A549 (cell line): ENCODE measurements around the gene ZC3H18. TPM values are rescaled to one million over a fixed set of nuclear protein-coding genes. Genes with fewer than 3 reads are reported as not detected.

Source experiments
- ATAC-seq, 2 experiments: fragments of 200-7000 bp in 1 of 2; fragments of >200 bp in 1 of 2; cut with Nextera tagmentation in 1 of 2; cut with Tn5 transposase in 1 of 2; 3 replicates each; pipeline versions ENCODE4 v1.8.0 to v1.9.1; 2018 to 2020; ENCODE audit warnings: mild to moderate bottlenecking in 1 of 2, moderate library complexity in 1 of 2
- CTCF ChIA-PET: fragments of 300-600 bp; sonication (Branson Sonifier 250); formaldehyde crosslinking; extraction: SDS; loops from one replicate; lab custom pipeline; 2021; ENCODE audit warnings: antibody characterized with exemption, inconsistent platforms; lab: Yijun Ruan, JAX
- POLR2A ChIA-PET: fragments of 350-600 bp; formaldehyde crosslinking; extraction: SDS; loops from one replicate; lab custom pipeline; 2021; ENCODE audit warnings: antibody characterized with exemption, inconsistent platforms; lab: Yijun Ruan, JAX
- DNase-seq, 2 experiments: peaks; one replicate each; pipeline versions ENCODE4 v3.0.0 to v3.0.0-alpha.2; 2011 to 2016; ENCODE audit warnings: low read depth in 1 of 2, low spot score in 1 of 2
- FAIRE-seq: peaks from 2 replicates; lab custom pipeline; 2011; peaks lifted over from hg19 to GRCh38; lab: Jason Lieb, UNC
- H3K27ac ChIP-seq, 2 experiments: fragments of >200 bp; sonication (Bioruptor Twin); formaldehyde crosslinking; 3 replicates each; pipeline ENCODE4 v1.5.1; 2016 to 2017
- H3K4me1 ChIP-seq: fragments of >200 bp; sonication (Bioruptor Twin); formaldehyde crosslinking; 3 replicates; pipeline ENCODE4 v1.6.1; 2016
- H3K4me2 ChIP-seq: fragments of >200 bp; sonication (Bioruptor Twin); formaldehyde crosslinking; 3 replicates; pipeline ENCODE4 v1.6.1; 2016
- H3K4me3 ChIP-seq: fragments of >200 bp; sonication (Bioruptor Twin); formaldehyde crosslinking; 3 replicates; pipeline ENCODE4 v1.5.1; 2016
- H3K9me3 ChIP-seq: fragments of >200 bp; sonication (Bioruptor Twin); formaldehyde crosslinking; 3 replicates; pipeline ENCODE4 v1.6.1; 2016
- ATOH8 ChIP-seq: fragments of 250-450 bp; sonication (Bioruptor Pico); IDR thresholded peaks from 2 replicates; pipeline ENCODE4 v1.5.0; 2020; ENCODE audit warnings: low read depth, mild to moderate bottlenecking, moderate library complexity
- BHLHE40 ChIP-seq: IDR thresholded peaks from 2 replicates; pipeline ENCODE4 v1.6.1; 2012; ENCODE audit warnings: low read depth, low read length, inconsistent platforms
- CBX2 ChIP-seq: fragments of 200-600 bp; sonication (generic); IDR thresholded peaks from 2 replicates; pipeline ENCODE4 v1.6.1; 2016; ENCODE audit warnings: low read depth, mild to moderate bottlenecking, borderline replicate concordance
- CHD4 ChIP-seq: fragments of 200-600 bp; sonication (generic); IDR thresholded peaks from 2 replicates; pipeline ENCODE4 v1.6.1; 2016; ENCODE audit warnings: antibody characterized with exemption, mild to moderate bottlenecking, borderline replicate concordance
- EHF ChIP-seq: fragments of 250-450 bp; sonication (Bioruptor Pico); IDR thresholded peaks from 2 replicates; pipeline ENCODE4 v1.5.0; 2020; ENCODE audit warnings: mild to moderate bottlenecking
- EP300 ChIP-seq, 2 experiments: fragments of >200 bp; sonication (Bioruptor Twin); formaldehyde crosslinking; IDR thresholded peaks; 2 replicates in 1 of 2; 3 replicates in 1 of 2; pipeline ENCODE4 v1.6.1; 2016 to 2017
- FOSL2 ChIP-seq, 2 experiments: fragments of 450-650 bp in 1 of 2; fragments of >200 bp in 1 of 2; sonication (Bioruptor Twin) in 1 of 2; formaldehyde crosslinking; IDR thresholded peaks; 2 replicates each; pipeline versions ENCODE4 v1.5.0 to v1.6.1; 2016 to 2020; ENCODE audit warnings: mild to moderate bottlenecking in 1 of 2, moderate library complexity in 1 of 2
- GATA3 ChIP-seq: IDR thresholded peaks from 2 replicates; pipeline ENCODE4 v1.6.1; 2012; ENCODE audit warnings: borderline replicate concordance
- HDAC2 ChIP-seq: fragments of 200-600 bp; sonication (generic); IDR thresholded peaks from 2 replicates; pipeline ENCODE4 v1.6.1; 2016
- HES2 ChIP-seq: fragments of >200 bp; sonication (Bioruptor Twin); formaldehyde crosslinking; IDR thresholded peaks from 2 replicates; pipeline ENCODE4 v1.6.1; 2016
- JUN ChIP-seq, 2 experiments: fragments of >200 bp; sonication (Bioruptor Twin); formaldehyde crosslinking; IDR thresholded peaks; 2 replicates in 1 of 2; 3 replicates in 1 of 2; pipeline ENCODE4 v1.6.1; 2016 to 2017
- KDM5A ChIP-seq: fragments of 200-600 bp; sonication (generic); IDR thresholded peaks from 2 replicates; pipeline ENCODE4 v1.6.1; 2016; ENCODE audit warnings: antibody characterized with exemption, mild to moderate bottlenecking
- MYC ChIP-seq: IDR thresholded peaks from 2 replicates; pipeline ENCODE4 v1.6.1; 2012; ENCODE audit warnings: mild to moderate bottlenecking, inconsistent platforms, low read length, improper control_type of control experiment, borderline replicate concordance
- POLR2AphosphoS2 ChIP-seq: conservative IDR thresholded peaks from 2 replicates; pipeline ENCODE4 v1.6.1; 2012; ENCODE audit warnings: low read length, improper control_type of control experiment, inconsistent platforms
- RAD21 ChIP-seq, 2 experiments: fragments of >200 bp in 1 of 2; sonication (Bioruptor Twin) in 1 of 2; formaldehyde crosslinking in 1 of 2; IDR thresholded peaks in 1 of 2; conservative IDR thresholded peaks in 1 of 2; 2 replicates in 1 of 2; 3 replicates in 1 of 2; pipeline ENCODE4 v1.6.1; 2012 to 2018; ENCODE audit warnings: inconsistent platforms in 1 of 2
- RCOR1 ChIP-seq: fragments of 150-350 bp; IDR thresholded peaks from 2 replicates; pipeline ENCODE4 v1.6.1; 2014; ENCODE audit warnings: antibody characterized with exemption, low read length, low read depth
- RNF2 ChIP-seq: fragments of 200-600 bp; sonication (generic); IDR thresholded peaks from 2 replicates; pipeline ENCODE4 v1.6.1; 2016; ENCODE audit warnings: low read depth, mild to moderate bottlenecking, antibody characterized with exemption, moderate library complexity, borderline replicate concordance
- ZC3H11A ChIP-seq: fragments of 450-650 bp; IDR thresholded peaks from 2 replicates; pipeline ENCODE4 v1.6.1; 2014; ENCODE audit warnings: antibody characterized with exemption, mild to moderate bottlenecking
- ZFP36 ChIP-seq: fragments of 450-650 bp; IDR thresholded peaks from 2 replicates; pipeline ENCODE4 v1.6.1; 2014; ENCODE audit warnings: borderline replicate concordance; ENCODE audit not compliant: partially characterized antibody
- ZSCAN20 ChIP-seq: fragments of 250-450 bp; sonication (Bioruptor Pico); IDR thresholded peaks from 2 replicates; pipeline ENCODE4 v1.8.0; 2022; ENCODE audit warnings: mild to moderate bottlenecking, moderate library complexity
- WGBS: methylation state at CpG from one replicate; pipeline ENCODE4 v1.1.6; 2017; ENCODE audit errors: missing lambda C conversion rate; 5-methylcytosine and 5-hydroxymethylcytosine counted together
- polyA plus RNA-seq, 4 experiments: library from polyadenylated mRNA; depleted of rRNA in 3 of 4; stranded (reverse); fragments of >200 nt; fragmentation: RNase III in 1 of 4; extraction: RNeasy Plus Mini Kit Qiagen cat#74134 plus additional on column Dnase treatment in 1 of 4; gene quantifications; 2 replicates in 3 of 4; 3 replicates in 1 of 4; pipeline ENCODE4 v1.2.3, GENCODE V29; 2011 to 2017
- TF ChIP-seq, protein P1 (sequence below): fragments of 250-450 bp; sonication (Bioruptor Pico); IDR thresholded peaks from 2 replicates; pipeline ENCODE4 v1.5.0; 2021; ENCODE audit warnings: mild to moderate bottlenecking, moderate library complexity, borderline replicate concordance
- TF ChIP-seq, protein P2 (sequence below): fragments of >200 bp; sonication (Bioruptor Twin); formaldehyde crosslinking; IDR thresholded peaks from 3 replicates; pipeline ENCODE4 v1.6.1; 2016
- TF ChIP-seq, protein P3 (sequence below): fragments of 450-650 bp; IDR thresholded peaks from 2 replicates; pipeline ENCODE4 v1.6.1; 2014; ENCODE audit warnings: antibody characterized with exemption

ZC3H18 gene
- polyA plus RNA-seq, 2 of the 4 experiments (the other 2 are of a cell fraction), result 21.1 to 48.2 TPM

- ATAC-seq (no peak), FAIRE-seq (no peak), DNase-seq (no peak)
- Histone ChIP-seq H3K27ac (no peak overlapping the region), H3K9me3 (no peaks in the 10 kb centered on the region), H3K4me2 (no peak overlapping the region), H3K4me3 (no peak overlapping the region), H3K4me1 (peaks cover 5% of the 10 kb centered on the region; the same call in 1 of the 3 replicates)
- ChIA-PET POLR2A (no interaction called here), CTCF (no interaction called here)
- WGBS, result 97% methylated on average over 14 of the region's 19 CpGs
- TF ChIP-seq ATOH8 (CRISPR knock-in tag) (no peak), GATA3 (no peak), HDAC2 (no peak), MYC (no peak), ZC3H11A (no peak), EHF (no peak), FOSL2 (IDR thresholded peaks at IDR 0.05) (no peak), FOSL2 (CRISPR knock-in tag; IDR thresholded peaks at IDR 0.05) (no peak), KDM5A (no peak), POLR2AphosphoS2 (no peak)
- TF ChIP-seq, protein P1, sequence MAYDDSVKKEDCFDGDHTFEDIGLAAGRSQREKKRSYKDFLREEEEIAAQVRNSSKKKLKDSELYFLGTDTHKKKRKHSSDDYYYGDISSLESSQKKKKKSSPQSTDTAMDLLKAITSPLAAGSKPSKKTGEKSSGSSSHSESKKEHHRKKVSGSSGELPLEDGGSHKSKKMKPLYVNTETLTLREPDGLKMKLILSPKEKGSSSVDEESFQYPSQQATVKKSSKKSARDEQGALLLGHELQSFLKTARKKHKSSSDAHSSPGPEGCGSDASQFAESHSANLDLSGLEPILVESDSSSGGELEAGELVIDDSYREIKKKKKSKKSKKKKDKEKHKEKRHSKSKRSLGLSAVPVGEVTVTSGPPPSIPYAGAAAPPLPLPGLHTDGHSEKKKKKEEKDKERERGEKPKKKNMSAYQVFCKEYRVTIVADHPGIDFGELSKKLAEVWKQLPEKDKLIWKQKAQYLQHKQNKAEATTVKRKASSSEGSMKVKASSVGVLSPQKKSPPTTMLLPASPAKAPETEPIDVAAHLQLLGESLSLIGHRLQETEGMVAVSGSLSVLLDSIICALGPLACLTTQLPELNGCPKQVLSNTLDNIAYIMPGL (CRISPR knock-in tag), result no peak
- TF ChIP-seq, protein P2, sequence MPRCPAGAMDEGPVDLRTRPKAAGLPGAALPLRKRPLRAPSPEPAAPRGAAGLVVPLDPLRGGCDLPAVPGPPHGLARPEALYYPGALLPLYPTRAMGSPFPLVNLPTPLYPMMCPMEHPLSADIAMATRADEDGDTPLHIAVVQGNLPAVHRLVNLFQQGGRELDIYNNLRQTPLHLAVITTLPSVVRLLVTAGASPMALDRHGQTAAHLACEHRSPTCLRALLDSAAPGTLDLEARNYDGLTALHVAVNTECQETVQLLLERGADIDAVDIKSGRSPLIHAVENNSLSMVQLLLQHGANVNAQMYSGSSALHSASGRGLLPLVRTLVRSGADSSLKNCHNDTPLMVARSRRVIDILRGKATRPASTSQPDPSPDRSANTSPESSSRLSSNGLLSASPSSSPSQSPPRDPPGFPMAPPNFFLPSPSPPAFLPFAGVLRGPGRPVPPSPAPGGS, result no peak
Measured at GRCh38 chr16:88657371-88657770, 87.2 kb downstream of the ZC3H18 start.

DNA sequence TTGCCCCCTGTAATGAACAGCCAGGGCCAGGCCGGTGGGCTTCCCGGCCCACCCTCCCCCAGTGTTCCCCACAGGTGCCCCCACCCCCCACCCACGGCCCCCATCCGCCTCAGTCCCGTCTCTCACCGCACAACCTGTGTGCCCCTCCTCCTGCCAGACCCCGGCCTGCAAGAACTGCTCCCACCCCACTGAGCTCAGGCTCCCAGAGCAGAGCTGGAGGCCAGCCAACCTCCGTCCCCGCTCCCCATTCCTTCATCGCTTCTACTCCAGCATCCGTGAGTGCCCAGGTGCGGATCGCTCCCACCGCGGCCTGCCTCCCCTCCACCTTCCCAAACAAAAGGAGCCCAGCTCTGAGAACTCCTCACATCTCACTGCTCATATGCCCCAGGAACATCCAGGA lies 88.5 kb downstream of the ZC3H18 start:
- WGBS, result 93% methylated on average over 9 of the region's 15 CpGs
- ChIA-PET POLR2A (no interaction called here), CTCF (interaction anchor here (0.7 kb wide), 2 partner anchors 14 to 17 kb away, joined by 3 to 4 read pairs; no protein-coding TSS in a partner anchor)
- Histone ChIP-seq H3K4me3 (no peak overlapping the region), H3K4me2 (no peak overlapping the region), H3K27ac (no peak overlapping the region), H3K4me1 (peaks cover 5% of the 10 kb centered on the region; the same call in 1 of the 3 replicates), H3K9me3 (no peaks in the 10 kb centered on the region)
- no peak for ATAC-seq
- DNase-seq, result no peak
- FAIRE-seq, result no peak
- TF ChIP-seq, protein P3, sequence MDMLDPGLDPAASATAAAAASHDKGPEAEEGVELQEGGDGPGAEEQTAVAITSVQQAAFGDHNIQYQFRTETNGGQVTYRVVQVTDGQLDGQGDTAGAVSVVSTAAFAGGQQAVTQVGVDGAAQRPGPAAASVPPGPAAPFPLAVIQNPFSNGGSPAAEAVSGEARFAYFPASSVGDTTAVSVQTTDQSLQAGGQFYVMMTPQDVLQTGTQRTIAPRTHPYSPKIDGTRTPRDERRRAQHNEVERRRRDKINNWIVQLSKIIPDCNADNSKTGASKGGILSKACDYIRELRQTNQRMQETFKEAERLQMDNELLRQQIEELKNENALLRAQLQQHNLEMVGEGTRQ, result no peak
- TF ChIP-seq JUN (IDR thresholded peaks at IDR 0.05), result no peak
- no peak for TF ChIP-seq CHD4
- TF ChIP-seq RNF2, result no peak
- no peak for TF ChIP-seq RAD21 (conservative IDR thresholded peaks at IDR 0.05 in 1 of 2, IDR thresholded peaks at IDR 0.05 in 1 of 2)
- no peak for TF ChIP-seq EHF
- no peak for TF ChIP-seq ATOH8 (CRISPR knock-in tag)
- no peak for TF ChIP-seq ZSCAN20 (CRISPR knock-in tag)
- no peak for TF ChIP-seq BHLHE40
- no peak for TF ChIP-seq ZFP36
- no peak for TF ChIP-seq FOSL2 (IDR thresholded peaks at IDR 0.05)
- no peak for TF ChIP-seq FOSL2 (CRISPR knock-in tag; IDR thresholded peaks at IDR 0.05)
- no peak for TF ChIP-seq RCOR1
- no peak for TF ChIP-seq HES2
- TF ChIP-seq, protein P2, result no peak
- no peak for TF ChIP-seq EP300 (IDR thresholded peaks at IDR 0.05)
- TF ChIP-seq CBX2, result no peak
- TF ChIP-seq, protein P1 (CRISPR knock-in tag), result no peak
